Astrocyte of the cerebellum (primary cell): ENCODE data around the gene CACNA1D.

Source experiments
- DNase-seq: peaks from one replicate; pipeline ENCODE4 v3.0.0-alpha.2; 2011; ENCODE audit warnings: low read depth
- H3K4me3 ChIP-seq: 2 replicates; pipeline ENCODE4 v1.5.1; 2011; ENCODE audit warnings: mild to moderate bottlenecking, low read depth, low read length, moderate library complexity
- in situ Hi-C: cut with HindIII; loops from 2 replicates; pipeline ENCODE4 v1.10.0; 2017; ENCODE audit warnings: low sequenced_read_pairs
- TF ChIP-seq, protein P1 (sequence below): IDR thresholded peaks from 2 replicates; pipeline ENCODE4 v1.5.1; 2012; ENCODE audit warnings: low read length, low read depth, moderate library complexity, mild to moderate bottlenecking; ENCODE audit errors: missing control alignments

CACNA1D gene

DNA sequence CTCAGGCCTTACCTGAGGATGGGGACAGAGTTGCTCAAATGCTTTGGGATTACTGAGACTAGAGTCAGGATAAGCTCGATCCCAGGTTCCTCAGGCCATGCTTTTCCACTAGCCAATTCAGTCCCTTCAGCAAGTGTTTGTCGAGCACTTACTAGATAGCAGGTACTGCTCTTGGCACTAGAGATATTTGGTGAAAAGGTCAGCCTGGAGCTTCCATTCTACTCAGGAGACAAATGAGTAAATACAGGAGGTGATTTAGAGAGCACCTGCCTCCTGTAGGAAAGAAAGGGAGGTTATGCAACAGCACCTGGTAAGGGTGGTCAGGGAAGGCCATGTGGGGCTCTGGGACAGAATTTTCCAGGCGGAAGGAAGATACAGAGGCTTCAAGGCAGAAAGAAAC, 99.9 kb downstream of the CACNA1D start:
- DNase-seq: no peak
- no peak overlapping the region for H3K4me3 ChIP-seq
- in situ Hi-C loops: no loop called here
- TF ChIP-seq, protein P1, sequence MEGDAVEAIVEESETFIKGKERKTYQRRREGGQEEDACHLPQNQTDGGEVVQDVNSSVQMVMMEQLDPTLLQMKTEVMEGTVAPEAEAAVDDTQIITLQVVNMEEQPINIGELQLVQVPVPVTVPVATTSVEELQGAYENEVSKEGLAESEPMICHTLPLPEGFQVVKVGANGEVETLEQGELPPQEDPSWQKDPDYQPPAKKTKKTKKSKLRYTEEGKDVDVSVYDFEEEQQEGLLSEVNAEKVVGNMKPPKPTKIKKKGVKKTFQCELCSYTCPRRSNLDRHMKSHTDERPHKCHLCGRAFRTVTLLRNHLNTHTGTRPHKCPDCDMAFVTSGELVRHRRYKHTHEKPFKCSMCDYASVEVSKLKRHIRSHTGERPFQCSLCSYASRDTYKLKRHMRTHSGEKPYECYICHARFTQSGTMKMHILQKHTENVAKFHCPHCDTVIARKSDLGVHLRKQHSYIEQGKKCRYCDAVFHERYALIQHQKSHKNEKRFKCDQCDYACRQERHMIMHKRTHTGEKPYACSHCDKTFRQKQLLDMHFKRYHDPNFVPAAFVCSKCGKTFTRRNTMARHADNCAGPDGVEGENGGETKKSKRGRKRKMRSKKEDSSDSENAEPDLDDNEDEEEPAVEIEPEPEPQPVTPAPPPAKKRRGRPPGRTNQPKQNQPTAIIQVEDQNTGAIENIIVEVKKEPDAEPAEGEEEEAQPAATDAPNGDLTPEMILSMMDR: no peak

DNA sequence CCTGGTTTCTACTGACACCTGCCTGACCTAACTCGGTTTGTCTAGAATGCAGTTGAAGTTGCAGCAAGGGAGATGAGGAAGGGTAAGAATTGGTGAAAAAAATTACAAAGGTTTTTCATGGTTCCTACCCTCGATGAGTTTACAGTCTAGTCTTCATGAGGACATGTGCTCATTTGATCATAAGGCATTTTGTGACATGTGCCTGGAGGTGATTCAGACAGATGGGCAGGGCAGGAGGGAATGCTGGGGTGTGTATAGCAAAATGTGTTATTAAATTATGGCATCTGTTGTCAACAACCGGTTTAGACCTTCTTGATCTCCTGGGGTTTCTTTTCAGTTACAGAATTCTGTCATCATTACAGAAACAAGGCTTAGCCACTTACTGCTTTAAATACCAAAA, 101.2 kb downstream of the CACNA1D start:
- DNase-seq: no peak
- TF ChIP-seq, protein P1: no peak
- in situ Hi-C loops: no loop called here
- H3K4me3 ChIP-seq: no peak overlapping the region

DNA sequence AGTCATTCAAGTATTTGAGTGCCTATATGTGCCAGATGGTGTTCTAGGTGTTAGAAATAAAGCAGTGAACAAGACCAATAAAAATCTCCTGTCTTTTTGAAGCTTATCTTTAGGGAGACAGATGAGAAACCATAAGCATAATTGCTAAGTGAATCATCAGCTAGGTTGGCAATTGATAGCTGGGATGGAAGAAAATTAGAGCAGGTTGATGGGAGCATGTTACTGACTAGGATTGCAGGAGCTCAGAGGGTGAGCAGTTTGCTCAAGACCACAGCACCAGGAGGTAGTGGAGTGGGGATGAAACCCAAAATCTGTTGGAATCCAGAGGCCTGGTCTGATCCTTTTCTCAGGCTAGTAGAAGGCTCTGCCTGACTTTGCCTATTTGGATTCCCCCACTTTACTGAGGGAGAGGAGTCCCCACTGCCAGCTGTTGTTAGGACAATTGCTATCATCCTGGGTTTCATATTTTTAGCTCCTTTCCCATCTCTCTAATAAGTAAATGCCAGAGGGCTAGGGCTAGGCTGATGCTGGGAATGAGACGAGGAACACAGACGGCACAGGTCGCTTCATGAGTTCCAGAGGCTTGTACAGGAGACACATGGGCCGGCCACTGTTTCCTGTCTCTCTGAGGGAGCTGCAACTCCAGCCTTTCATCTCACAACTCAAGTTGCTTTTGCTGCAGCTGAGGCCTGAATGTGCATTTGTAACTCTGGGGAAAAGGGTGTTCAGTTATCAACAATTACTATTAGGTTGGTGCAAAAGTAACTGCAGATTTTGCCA, 102.9 kb downstream of the CACNA1D start:
- TF ChIP-seq, protein P1: no peak
- in situ Hi-C loops: no loop called here
- no peak overlapping the region for H3K4me3 ChIP-seq
- DNase-seq: no peak

DNA sequence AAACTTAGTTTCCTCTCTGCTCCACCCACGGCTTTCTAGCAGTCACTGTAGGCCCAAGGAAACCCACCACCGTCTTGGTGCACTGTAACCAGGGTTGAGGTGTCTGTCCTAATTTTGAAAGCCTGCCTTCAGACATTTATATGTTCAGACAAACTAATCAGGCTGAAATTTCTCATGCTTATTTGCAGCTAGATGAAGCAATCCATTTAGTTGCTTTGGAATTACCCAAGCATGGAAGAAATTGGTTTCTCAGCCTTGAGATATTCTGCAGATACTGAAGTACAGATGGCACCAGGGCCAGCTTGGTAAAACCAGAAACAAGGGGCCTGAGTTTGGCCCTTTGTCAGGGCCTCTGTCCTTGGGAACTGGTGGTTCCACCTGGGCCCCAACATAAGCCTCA, 105.4 kb downstream of the CACNA1D start:
- no peak overlapping the region for H3K4me3 ChIP-seq
- in situ Hi-C loops: no loop called here
- no peak for DNase-seq
- TF ChIP-seq, protein P1: no peak

DNA sequence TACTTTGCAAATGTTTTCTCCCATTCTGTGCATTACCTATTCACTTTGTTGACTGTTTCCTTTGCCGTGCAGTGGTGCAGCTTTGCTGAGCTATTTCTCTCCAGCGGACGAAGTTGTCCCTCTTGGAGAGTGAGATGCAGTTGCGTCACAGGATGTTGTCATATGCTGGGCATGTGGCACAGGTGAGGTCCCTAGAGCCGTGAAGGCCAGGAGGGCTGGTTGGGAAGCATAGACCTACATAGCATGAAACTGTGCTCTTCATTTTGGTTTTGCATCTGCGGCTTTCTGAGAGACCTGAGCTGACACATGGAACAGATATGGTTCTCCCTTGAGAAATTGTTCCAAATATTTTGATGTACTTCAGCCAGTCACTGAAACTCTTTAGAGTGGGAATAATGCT, 108.5 kb downstream of the CACNA1D start:
- no peak for DNase-seq
- H3K4me3 ChIP-seq: no peak overlapping the region
- TF ChIP-seq, protein P1: no peak
- in situ Hi-C loops: no loop called here

DNA sequence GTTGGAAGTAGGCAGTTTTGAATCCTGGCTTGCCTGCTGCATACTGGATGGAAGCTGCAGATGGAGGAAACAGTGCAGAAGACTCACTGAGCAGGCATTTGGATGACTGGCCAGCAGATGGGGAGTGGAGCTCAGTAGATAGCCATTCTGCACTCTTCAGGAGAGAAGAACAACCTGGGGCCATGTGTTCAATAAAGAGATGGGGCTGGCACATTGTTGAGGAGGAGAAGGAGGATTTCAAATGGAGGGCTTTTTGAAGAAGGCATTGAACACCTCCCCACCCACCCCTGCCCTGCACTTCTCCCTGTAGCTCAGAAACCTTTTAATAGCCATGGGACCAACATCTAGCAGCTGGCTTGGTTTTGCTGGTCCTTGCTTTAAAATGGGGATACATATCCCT, 109.8 kb downstream of the CACNA1D start:
- no peak overlapping the region for H3K4me3 ChIP-seq
- in situ Hi-C loops: no loop called here
- TF ChIP-seq, protein P1: no peak
- no peak for DNase-seq
